Panc1 (cell line): ENCODE measurements around the gene RHPN2.

Source experiments
- POLR2AphosphoS5 ChIP-seq: IDR thresholded peaks from 2 replicates; pipeline ENCODE4 v1.6.1; 2012; ENCODE audit warnings: mild to moderate bottlenecking, low read depth, low read length, moderate library complexity
- TF ChIP-seq, protein P1 (sequence below): fragments of 450-650 bp; IDR thresholded peaks from 2 replicates; pipeline ENCODE4 v1.5.1; 2017; ENCODE audit warnings: mild to moderate bottlenecking
- TF ChIP-seq, protein P2 (sequence below), 2 experiments: IDR thresholded peaks; 2 replicates each; pipeline ENCODE4 v1.6.1; 2011 to 2012; ENCODE audit warnings: low read depth in 2 of 2, control low read depth in 1 of 2, low read length in 1 of 2, mild to moderate bottlenecking in 1 of 2, moderate library complexity in 1 of 2; ENCODE audit not compliant: insufficient read depth in 1 of 2

DNA sequence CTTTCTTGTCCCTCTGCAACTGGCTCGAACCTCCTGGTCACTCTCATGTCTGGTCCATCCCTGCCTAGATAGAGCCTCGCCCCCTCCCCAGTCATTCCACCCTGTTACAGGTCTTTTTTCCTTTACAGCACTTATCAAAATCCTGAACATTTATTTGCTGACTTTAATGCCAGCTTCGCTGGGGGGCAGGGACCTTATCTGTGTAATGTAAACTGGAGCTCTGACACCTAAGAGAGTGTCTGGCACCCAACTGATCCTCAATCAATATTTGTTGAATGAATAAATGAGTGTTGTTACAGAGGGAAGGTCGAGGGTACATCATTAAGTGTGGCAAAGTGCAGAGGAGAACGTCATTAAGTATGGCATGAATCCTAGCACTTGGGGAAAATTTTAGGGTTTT, 76.0 kb downstream of the RHPN2 start:
- TF ChIP-seq, protein P1, sequence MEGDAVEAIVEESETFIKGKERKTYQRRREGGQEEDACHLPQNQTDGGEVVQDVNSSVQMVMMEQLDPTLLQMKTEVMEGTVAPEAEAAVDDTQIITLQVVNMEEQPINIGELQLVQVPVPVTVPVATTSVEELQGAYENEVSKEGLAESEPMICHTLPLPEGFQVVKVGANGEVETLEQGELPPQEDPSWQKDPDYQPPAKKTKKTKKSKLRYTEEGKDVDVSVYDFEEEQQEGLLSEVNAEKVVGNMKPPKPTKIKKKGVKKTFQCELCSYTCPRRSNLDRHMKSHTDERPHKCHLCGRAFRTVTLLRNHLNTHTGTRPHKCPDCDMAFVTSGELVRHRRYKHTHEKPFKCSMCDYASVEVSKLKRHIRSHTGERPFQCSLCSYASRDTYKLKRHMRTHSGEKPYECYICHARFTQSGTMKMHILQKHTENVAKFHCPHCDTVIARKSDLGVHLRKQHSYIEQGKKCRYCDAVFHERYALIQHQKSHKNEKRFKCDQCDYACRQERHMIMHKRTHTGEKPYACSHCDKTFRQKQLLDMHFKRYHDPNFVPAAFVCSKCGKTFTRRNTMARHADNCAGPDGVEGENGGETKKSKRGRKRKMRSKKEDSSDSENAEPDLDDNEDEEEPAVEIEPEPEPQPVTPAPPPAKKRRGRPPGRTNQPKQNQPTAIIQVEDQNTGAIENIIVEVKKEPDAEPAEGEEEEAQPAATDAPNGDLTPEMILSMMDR = no peak
- no peak for TF ChIP-seq POLR2AphosphoS5
- TF ChIP-seq, protein P2, sequence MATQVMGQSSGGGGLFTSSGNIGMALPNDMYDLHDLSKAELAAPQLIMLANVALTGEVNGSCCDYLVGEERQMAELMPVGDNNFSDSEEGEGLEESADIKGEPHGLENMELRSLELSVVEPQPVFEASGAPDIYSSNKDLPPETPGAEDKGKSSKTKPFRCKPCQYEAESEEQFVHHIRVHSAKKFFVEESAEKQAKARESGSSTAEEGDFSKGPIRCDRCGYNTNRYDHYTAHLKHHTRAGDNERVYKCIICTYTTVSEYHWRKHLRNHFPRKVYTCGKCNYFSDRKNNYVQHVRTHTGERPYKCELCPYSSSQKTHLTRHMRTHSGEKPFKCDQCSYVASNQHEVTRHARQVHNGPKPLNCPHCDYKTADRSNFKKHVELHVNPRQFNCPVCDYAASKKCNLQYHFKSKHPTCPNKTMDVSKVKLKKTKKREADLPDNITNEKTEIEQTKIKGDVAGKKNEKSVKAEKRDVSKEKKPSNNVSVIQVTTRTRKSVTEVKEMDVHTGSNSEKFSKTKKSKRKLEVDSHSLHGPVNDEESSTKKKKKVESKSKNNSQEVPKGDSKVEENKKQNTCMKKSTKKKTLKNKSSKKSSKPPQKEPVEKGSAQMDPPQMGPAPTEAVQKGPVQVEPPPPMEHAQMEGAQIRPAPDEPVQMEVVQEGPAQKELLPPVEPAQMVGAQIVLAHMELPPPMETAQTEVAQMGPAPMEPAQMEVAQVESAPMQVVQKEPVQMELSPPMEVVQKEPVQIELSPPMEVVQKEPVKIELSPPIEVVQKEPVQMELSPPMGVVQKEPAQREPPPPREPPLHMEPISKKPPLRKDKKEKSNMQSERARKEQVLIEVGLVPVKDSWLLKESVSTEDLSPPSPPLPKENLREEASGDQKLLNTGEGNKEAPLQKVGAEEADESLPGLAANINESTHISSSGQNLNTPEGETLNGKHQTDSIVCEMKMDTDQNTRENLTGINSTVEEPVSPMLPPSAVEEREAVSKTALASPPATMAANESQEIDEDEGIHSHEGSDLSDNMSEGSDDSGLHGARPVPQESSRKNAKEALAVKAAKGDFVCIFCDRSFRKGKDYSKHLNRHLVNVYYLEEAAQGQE (IDR thresholded peaks at IDR 0.05; ENCODE audit: insufficient read depth in 1 of 2, low read depth in 2 of 2, low read length in 1 of 2) = no peak
